Measurements from ENCODE around the gene NUFIP2.

Gene NUFIP2, protein sequence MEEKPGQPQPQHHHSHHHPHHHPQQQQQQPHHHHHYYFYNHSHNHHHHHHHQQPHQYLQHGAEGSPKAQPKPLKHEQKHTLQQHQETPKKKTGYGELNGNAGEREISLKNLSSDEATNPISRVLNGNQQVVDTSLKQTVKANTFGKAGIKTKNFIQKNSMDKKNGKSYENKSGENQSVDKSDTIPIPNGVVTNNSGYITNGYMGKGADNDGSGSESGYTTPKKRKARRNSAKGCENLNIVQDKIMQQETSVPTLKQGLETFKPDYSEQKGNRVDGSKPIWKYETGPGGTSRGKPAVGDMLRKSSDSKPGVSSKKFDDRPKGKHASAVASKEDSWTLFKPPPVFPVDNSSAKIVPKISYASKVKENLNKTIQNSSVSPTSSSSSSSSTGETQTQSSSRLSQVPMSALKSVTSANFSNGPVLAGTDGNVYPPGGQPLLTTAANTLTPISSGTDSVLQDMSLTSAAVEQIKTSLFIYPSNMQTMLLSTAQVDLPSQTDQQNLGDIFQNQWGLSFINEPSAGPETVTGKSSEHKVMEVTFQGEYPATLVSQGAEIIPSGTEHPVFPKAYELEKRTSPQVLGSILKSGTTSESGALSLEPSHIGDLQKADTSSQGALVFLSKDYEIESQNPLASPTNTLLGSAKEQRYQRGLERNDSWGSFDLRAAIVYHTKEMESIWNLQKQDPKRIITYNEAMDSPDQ

DNA sequence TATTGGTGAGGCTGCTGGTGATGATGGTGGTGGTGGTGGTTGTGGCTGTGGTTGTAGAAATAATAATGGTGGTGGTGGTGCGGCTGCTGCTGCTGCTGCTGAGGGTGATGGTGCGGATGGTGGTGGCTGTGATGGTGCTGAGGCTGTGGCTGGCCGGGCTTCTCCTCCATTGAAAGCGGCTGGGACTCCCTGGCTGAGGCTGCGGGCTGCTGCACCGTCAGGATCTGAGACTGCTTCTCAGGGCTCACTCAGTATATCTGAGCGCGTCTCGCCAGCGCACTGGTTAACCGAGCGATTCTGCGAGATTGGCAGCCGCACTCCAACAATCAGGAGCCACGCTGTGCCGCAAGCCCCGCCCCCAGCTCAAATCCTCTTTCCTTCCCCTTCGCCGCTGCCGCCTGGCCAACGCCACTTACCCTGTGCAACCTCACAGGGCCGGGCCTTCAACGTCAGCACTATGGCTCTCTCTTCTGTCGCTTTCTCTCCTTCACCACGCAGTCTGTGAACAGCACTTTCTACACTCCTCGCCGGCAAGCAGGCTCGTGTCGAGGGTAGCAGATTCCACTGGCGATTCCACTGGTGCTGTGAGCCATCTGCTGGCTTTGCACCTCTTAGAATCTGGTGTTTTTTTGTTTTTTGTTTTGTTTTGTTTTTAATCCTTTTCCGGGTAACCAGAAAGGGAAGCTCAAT, at the start of gene NUFIP2:
Gene NUFIP2, minus strand, starts transcription at position 259 of the 690 bp plus-strand sequence. Its CDS starts 89 bp downstream, at position 170.
- peak; percentile 97 for ATAC-seq
- no peak for TF ChIP-seq ZNF8 (CRISPR knock-in tag; IDR thresholded peaks at IDR 0.05)
- no peak for TF ChIP-seq ZFP30 (CRISPR knock-in tag; IDR thresholded peaks at IDR 0.05)
- TF ChIP-seq ZC3H10 (CRISPR knock-in tag; IDR thresholded peaks at IDR 0.05): no peak
- no peak for TF ChIP-seq ESRRG (CRISPR knock-in tag; IDR thresholded peaks at IDR 0.05)
- no peak for TF ChIP-seq ZNF565 (CRISPR knock-in tag; conservative IDR thresholded peaks at IDR 0.05; ENCODE audit: low read depth)
- no peak for TF ChIP-seq PATZ1 (CRISPR knock-in tag; IDR thresholded peaks at IDR 0.05; ENCODE audit: borderline replicate concordance)
- TF ChIP-seq ISL1 (CRISPR knock-in tag; IDR thresholded peaks at IDR 0.05): no peak

DNA sequence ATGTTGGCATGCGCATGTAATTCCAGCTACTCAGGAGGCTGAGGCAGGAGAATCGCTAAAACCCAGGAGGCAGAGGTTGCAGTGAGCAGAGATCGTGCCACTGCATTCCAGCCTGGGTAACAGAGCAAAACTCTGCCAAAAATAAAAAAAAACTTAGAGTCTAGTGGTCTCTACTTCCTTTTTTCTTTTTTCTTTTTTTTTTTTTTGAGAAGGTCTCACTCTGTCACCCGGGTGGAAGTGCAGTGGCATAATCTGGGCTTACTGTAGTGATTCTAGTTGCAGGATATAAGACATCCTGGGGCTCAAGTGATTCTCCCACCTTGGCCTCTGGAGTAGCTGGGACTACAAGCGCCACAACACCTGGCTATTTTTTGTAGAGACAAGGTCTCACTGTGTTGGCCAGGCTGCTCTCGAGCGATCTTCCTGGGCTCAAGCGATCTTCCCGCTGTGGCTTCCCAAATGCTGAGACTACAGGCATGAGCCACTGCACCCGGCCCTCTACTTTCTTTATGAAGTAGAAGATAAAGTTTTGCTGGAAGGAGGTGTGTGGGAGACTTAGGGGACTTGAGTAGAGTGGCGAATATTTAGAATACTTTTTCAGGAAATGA, 48.3 kb upstream of the NUFIP2 start:
- no peak for TF ChIP-seq ISL1 (CRISPR knock-in tag; IDR thresholded peaks at IDR 0.05)
- TF ChIP-seq PATZ1 (CRISPR knock-in tag; IDR thresholded peaks at IDR 0.05; ENCODE audit: borderline replicate concordance): no peak
- TF ChIP-seq GLIS3 (CRISPR knock-in tag; IDR thresholded peaks at IDR 0.05): no peak
- no peak for TF ChIP-seq CSDC2 (CRISPR knock-in tag; IDR thresholded peaks at IDR 0.05)
- TF ChIP-seq RARB (CRISPR knock-in tag; IDR thresholded peaks at IDR 0.05): no peak
- TF ChIP-seq BACH2 (CRISPR knock-in tag; IDR thresholded peaks at IDR 0.05; ENCODE audit: borderline replicate concordance): no peak
- TF ChIP-seq ARNTL (CRISPR knock-in tag; IDR thresholded peaks at IDR 0.05; ENCODE audit: borderline replicate concordance, low read depth): no peak
- TF ChIP-seq CSRNP3 (CRISPR knock-in tag; IDR thresholded peaks at IDR 0.05): no peak
- TF ChIP-seq CREB5 (CRISPR knock-in tag; IDR thresholded peaks at IDR 0.05; ENCODE audit: low read depth): no peak
- no peak for TF ChIP-seq OSR1 (CRISPR knock-in tag; IDR thresholded peaks at IDR 0.05)
- no peak for TF ChIP-seq PPARA (CRISPR knock-in tag; IDR thresholded peaks at IDR 0.05; ENCODE audit: borderline replicate concordance)
- no peak for TF ChIP-seq POU6F1 (CRISPR knock-in tag; IDR thresholded peaks at IDR 0.05; ENCODE audit: borderline replicate concordance, low read depth)
- TF ChIP-seq TOX (CRISPR knock-in tag; IDR thresholded peaks at IDR 0.05; ENCODE audit: borderline replicate concordance): no peak
- TF ChIP-seq ESRRG (CRISPR knock-in tag; IDR thresholded peaks at IDR 0.05): no peak
- no peak for TF ChIP-seq TCF4 (CRISPR knock-in tag; IDR thresholded peaks at IDR 0.05; ENCODE audit: borderline replicate concordance)
- TF ChIP-seq SNAI2 (CRISPR knock-in tag; IDR thresholded peaks at IDR 0.05): no peak
- ATAC-seq: no peak

All from SK-N-SH treated with all-trans-retinoic acid at 6 μM for 48 hours (cell line).